ENCODE results near the gene SLC5A11.

SLC5A11 gene

GRCh38 chr16:24920568-24920967 is 74.8 kb downstream of the SLC5A11 start:
- no peak for DNase-seq (ENCODE audit: low spot score)

GRCh38 chr16:24921229-24921628 is 75.5 kb downstream of the SLC5A11 start:
- DNase-seq (ENCODE audit: low spot score): no peak

- DNase-seq (ENCODE audit: low spot score): no peak
Measured at GRCh38 chr16:24925163-24925562, 79.4 kb downstream of the SLC5A11 start.

- no peak for DNase-seq (ENCODE audit: low spot score)
Measured at GRCh38 chr16:24929409-24929808, 83.6 kb downstream of the SLC5A11 start.

- no peak for DNase-seq (ENCODE audit: low spot score)
Measured at GRCh38 chr16:24930440-24930839, 84.7 kb downstream of the SLC5A11 start.

- DNase-seq (ENCODE audit: low spot score): no peak
Measured at GRCh38 chr16:24931091-24931490, 85.3 kb downstream of the SLC5A11 start.

- no peak for DNase-seq (ENCODE audit: low spot score)
Measured at GRCh38 chr16:24935336-24935735, 89.6 kb downstream of the SLC5A11 start.

- DNase-seq (ENCODE audit: low spot score): no peak
Measured at GRCh38 chr16:24936151-24936550, 90.4 kb downstream of the SLC5A11 start.

- no peak for DNase-seq (ENCODE audit: low spot score)
Measured at GRCh38 chr16:24939224-24939623, 93.5 kb downstream of the SLC5A11 start.

GRCh38 chr16:24939738-24940137 is 94.0 kb downstream of the SLC5A11 start:
- no peak for DNase-seq (ENCODE audit: low spot score)

GRCh38 chr16:24943471-24943870 is 97.7 kb downstream of the SLC5A11 start:
- DNase-seq (ENCODE audit: low spot score): no peak

GRCh38 chr16:24944206-24944605 is 98.4 kb downstream of the SLC5A11 start:
- no peak for DNase-seq (ENCODE audit: low spot score)

- no peak for DNase-seq (ENCODE audit: low spot score)
Measured at GRCh38 chr16:24946155-24946554, 100.4 kb downstream of the SLC5A11 start.

GRCh38 chr16:24950275-24950674 is 104.5 kb downstream of the SLC5A11 start:
- no peak for DNase-seq (ENCODE audit: low spot score)

GRCh38 chr16:24953306-24953705 is 107.5 kb downstream of the SLC5A11 start:
- no peak for DNase-seq (ENCODE audit: low spot score)

- no peak for DNase-seq (ENCODE audit: low spot score)
Measured at GRCh38 chr16:24953721-24954120, 108.0 kb downstream of the SLC5A11 start.

GRCh38 chr16:24954137-24954536 is 108.4 kb downstream of the SLC5A11 start:
- no peak for DNase-seq (ENCODE audit: low spot score)

GRCh38 chr16:24955975-24956731 is 110.4 kb downstream of the SLC5A11 start:
- DNase-seq (ENCODE audit: low spot score): no peak

GRCh38 chr16:24957887-24958286 is 112.1 kb downstream of the SLC5A11 start:
- no peak for DNase-seq (ENCODE audit: low spot score)

All from LoVo (cell line).